ENCODE measurements around the gene RAB1A. TPM values are rescaled to one million over a fixed set of nuclear protein-coding genes. Genes with fewer than 3 reads are reported as not detected.

The RAB1A gene
- total and polyA plus RNA-seq, 2 experiments from 2014 or later = 94.8 to 172 TPM

- Histone ChIP-seq H3K79me2 (replicated peaks; ENCODE audit: insufficient read depth) (peaks cover 48% of the 10 kb centered on the region), H4K20me1 (replicated peaks; ENCODE audit: insufficient read depth) (peaks cover 10% of the 10 kb centered on the region), H2AFZ (peak overlapping the region; percentile 73; the same call in 1 of the 2 replicates), H3K4me1 (ENCODE audit: insufficient read depth) (peaks cover 14% of the 10 kb centered on the region), H3K27ac (ENCODE audit: low read depth) (no peak overlapping the region), H3K4me3 (peak overlapping the region; percentile 83), H3K27me3 (ENCODE audit: insufficient read depth) (no peaks in the 10 kb centered on the region), H3K4me2 (peak overlapping the region; percentile 84), H3K9me2 (ENCODE audit: insufficient read depth) (no peaks in the 10 kb centered on the region), H3K36me3 (ENCODE audit: insufficient read depth) (0 out of 2 replicates have a peak, but pooled peaks cover 6% of the 10 kb centered on the region), H3F3A (replicated peaks; ENCODE audit: low read depth) (no peaks in the 10 kb centered on the region)
- Mint-ChIP-seq H3K4me1 (peaks cover 30% of the 10 kb centered on the region), H3K4me3 (peak overlapping the region; percentile 92), H3K36me3 (ENCODE audit: low read depth) (peaks cover 34% of the 10 kb centered on the region), H3K27me3 (ENCODE audit: insufficient read depth, low read depth, poor library complexity) (peaks cover 8% of the 10 kb centered on the region), H3K9me3 (no peaks in the 10 kb centered on the region; the same call in 2 of the 3 replicates), H3K27ac (peak overlapping the region; percentile 88)
- DNase-seq (ENCODE audit: low spot score) = no peak
- peak; percentile 46 for ATAC-seq
- TF ChIP-seq POLR2AphosphoS5 (IDR thresholded peaks at IDR 0.05; ENCODE audit: low read depth) (peak; percentile 85), JUNB (IDR thresholded peaks at IDR 0.05; ENCODE audit: unreplicated experiment) (no peak)
Observed at GRCh38 chr2:65055422-65056214, 74.3 kb downstream of the RAB1A start.

GRCh38 chr2:65054749-65055421 lies 75.0 kb downstream of the RAB1A start:
- DNase-seq (ENCODE audit: low spot score) (no peak), ATAC-seq (no peak)
- no peak for TF ChIP-seq CTCF (conservative IDR thresholded peaks at IDR 0.05; ENCODE audit: low read depth in 2 of 2)
- no peak for TF ChIP-seq ZNF114 (CRISPR knock-in tag; IDR thresholded peaks at IDR 0.05)
- TF ChIP-seq, protein P1, sequence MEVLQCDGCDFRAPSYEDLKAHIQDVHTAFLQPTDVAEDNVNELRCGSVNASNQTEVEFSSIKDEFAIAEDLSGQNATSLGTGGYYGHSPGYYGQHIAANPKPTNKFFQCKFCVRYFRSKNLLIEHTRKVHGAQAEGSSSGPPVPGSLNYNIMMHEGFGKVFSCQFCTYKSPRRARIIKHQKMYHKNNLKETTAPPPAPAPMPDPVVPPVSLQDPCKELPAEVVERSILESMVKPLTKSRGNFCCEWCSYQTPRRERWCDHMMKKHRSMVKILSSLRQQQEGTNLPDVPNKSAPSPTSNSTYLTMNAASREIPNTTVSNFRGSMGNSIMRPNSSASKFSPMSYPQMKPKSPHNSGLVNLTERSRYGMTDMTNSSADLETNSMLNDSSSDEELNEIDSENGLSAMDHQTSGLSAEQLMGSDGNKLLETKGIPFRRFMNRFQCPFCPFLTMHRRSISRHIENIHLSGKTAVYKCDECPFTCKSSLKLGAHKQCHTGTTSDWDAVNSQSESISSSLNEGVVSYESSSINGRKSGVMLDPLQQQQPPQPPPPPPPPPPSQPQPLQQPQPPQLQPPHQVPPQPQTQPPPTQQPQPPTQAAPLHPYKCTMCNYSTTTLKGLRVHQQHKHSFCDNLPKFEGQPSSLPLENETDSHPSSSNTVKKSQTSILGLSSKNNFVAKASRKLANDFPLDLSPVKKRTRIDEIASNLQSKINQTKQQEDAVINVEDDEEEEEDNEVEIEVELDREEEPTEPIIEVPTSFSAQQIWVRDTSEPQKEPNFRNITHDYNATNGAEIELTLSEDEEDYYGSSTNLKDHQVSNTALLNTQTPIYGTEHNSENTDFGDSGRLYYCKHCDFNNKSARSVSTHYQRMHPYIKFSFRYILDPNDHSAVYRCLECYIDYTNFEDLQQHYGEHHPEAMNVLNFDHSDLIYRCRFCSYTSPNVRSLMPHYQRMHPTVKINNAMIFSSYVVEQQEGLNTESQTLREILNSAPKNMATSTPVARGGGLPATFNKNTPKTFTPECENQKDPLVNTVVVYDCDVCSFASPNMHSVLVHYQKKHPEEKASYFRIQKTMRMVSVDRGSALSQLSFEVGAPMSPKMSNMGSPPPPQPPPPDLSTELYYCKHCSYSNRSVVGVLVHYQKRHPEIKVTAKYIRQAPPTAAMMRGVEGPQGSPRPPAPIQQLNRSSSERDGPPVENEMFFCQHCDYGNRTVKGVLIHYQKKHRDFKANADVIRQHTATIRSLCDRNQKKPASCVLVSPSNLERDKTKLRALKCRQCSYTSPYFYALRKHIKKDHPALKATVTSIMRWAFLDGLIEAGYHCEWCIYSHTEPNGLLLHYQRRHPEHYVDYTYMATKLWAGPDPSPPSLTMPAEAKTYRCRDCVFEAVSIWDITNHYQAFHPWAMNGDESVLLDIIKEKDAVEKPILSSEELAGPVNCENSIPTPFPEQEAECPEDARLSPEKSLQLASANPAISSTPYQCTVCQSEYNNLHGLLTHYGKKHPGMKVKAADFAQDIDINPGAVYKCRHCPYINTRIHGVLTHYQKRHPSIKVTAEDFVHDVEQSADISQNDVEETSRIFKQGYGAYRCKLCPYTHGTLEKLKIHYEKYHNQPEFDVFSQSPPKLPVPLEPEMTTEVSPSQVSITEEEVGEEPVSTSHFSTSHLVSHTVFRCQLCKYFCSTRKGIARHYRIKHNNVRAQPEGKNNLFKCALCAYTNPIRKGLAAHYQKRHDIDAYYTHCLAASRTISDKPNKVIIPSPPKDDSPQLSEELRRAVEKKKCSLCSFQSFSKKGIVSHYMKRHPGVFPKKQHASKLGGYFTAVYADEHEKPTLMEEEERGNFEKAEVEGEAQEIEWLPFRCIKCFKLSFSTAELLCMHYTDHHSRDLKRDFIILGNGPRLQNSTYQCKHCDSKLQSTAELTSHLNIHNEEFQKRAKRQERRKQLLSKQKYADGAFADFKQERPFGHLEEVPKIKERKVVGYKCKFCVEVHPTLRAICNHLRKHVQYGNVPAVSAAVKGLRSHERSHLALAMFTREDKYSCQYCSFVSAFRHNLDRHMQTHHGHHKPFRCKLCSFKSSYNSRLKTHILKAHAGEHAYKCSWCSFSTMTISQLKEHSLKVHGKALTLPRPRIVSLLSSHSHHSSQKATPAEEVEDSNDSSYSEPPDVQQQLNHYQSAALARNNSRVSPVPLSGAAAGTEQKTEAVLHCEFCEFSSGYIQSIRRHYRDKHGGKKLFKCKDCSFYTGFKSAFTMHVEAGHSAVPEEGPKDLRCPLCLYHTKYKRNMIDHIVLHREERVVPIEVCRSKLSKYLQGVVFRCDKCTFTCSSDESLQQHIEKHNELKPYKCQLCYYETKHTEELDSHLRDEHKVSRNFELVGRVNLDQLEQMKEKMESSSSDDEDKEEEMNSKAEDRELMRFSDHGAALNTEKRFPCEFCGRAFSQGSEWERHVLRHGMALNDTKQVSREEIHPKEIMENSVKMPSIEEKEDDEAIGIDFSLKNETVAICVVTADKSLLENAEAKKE (CRISPR knock-in tag; IDR thresholded peaks at IDR 0.05) = no peak
- no peak for TF ChIP-seq ZNF331 (CRISPR knock-in tag; IDR thresholded peaks at IDR 0.05; ENCODE audit: low read depth)
- 0 out of 2 replicates have a peak, but pooled peaks cover 6% of the 10 kb centered on the region for H3K36me3 ChIP-seq (ENCODE audit: insufficient read depth)
- Mint-ChIP-seq H3K36me3 (ENCODE audit: low read depth) (peaks cover 32% of the 10 kb centered on the region), H3K27me3 (ENCODE audit: insufficient read depth, low read depth, poor library complexity) (peaks cover 8% of the 10 kb centered on the region), H3K27ac (no peak overlapping the region), H3K4me1 (peaks cover 31% of the 10 kb centered on the region), H3K4me3 (peak overlapping the region; percentile 92), H3K9me3 (no peaks in the 10 kb centered on the region; the same call in 2 of the 3 replicates)
- H3K4me3 ChIP-seq = peak overlapping the region; percentile 83; the same call in 1 of the 2 replicates
- H3K27me3 ChIP-seq (ENCODE audit: insufficient read depth) = no peaks in the 10 kb centered on the region
- H3K79me2 ChIP-seq (replicated peaks; ENCODE audit: insufficient read depth) = peaks cover 40% of the 10 kb centered on the region
- no peak overlapping the region for H3K27ac ChIP-seq (ENCODE audit: low read depth)
- no peaks in the 10 kb centered on the region for H3K9me2 ChIP-seq (ENCODE audit: insufficient read depth)
- H3K4me2 ChIP-seq = peak overlapping the region; percentile 84
- peaks cover 10% of the 10 kb centered on the region for H4K20me1 ChIP-seq (replicated peaks; ENCODE audit: insufficient read depth)
- peaks cover 14% of the 10 kb centered on the region for H3K4me1 ChIP-seq (ENCODE audit: insufficient read depth)
- H3F3A ChIP-seq (replicated peaks; ENCODE audit: low read depth) = no peaks in the 10 kb centered on the region
- H2AFZ ChIP-seq = no peak overlapping the region

Measured in GM23338 (cell line).